K562 (cell line): ENCODE data around the gene TUBA3C. TPM values are rescaled to one million over a fixed set of nuclear protein-coding genes. Genes with fewer than 3 reads are reported as not detected.

ENCODE experiments used
- ATAC-seq: fragments of 200-7000 bp; cut with Tn5 transposase; 3 replicates; pipeline ENCODE4 v1.9.1; 2020; ENCODE audit warnings: moderate library complexity
- BruUV-seq: library from RNA; stranded (reverse); fragments of 400-500 nt; replicated peaks from 2 replicates; lab custom pipeline; 2021; lab: Mats Ljungman, UMichigan
- CTCF ChIA-PET: fragments of 300-600 bp; formaldehyde crosslinking; extraction: SDS; loops from one replicate; lab custom pipeline; 2021; ENCODE audit warnings: low intra/inter-chr PET ratio; lab: Yijun Ruan, JAX
- POLR2A ChIA-PET: fragments of 300-600, 350-650 bp; sonication (Branson Sonifier 250); formaldehyde crosslinking; extraction: SDS; loops from one replicate; lab custom pipeline; 2021; ENCODE audit warnings: antibody characterized with exemption, inconsistent platforms; lab: Yijun Ruan, JAX
- DNase-seq, 4 experiments: peaks; one replicate each; pipeline versions ENCODE4 v3.0.0 to v3.0.0-alpha.2; 2011 to 2018; ENCODE audit warnings: low spot score in 3 of 4, mixed read lengths in 3 of 4; ENCODE audit errors: extremely low read depth in 1 of 4
- FAIRE-seq: peaks from 2 replicates; lab custom pipeline; 2011; peaks lifted over from hg19 to GRCh38; lab: Jason Lieb, UNC
- H2AFZ ChIP-seq: 2 replicates; pipeline ENCODE4 v1.6.0; 2011; ENCODE audit warnings: low read depth, low read length, control low read depth, inconsistent platforms
- H3K27ac ChIP-seq: fragments of 200-600 bp; 3 replicates; pipeline ENCODE4 v1.8.0; 2011; ENCODE audit warnings: low read depth, mild to moderate bottlenecking, control low read depth, inconsistent platforms, low read length, moderate library complexity, mixed read lengths; ENCODE audit errors: extremely low read depth
- H3K27me3 ChIP-seq, 2 experiments: fragments of 300-600 bp in 1 of 2; 2 replicates in 1 of 2; 3 replicates in 1 of 2; pipeline versions ENCODE4 v1.6.0 to v1.8.0; 2011; ENCODE audit warnings: inconsistent platforms in 2 of 2, low read length in 2 of 2, mild to moderate bottlenecking in 1 of 2, mixed read lengths in 1 of 2, moderate library complexity in 1 of 2; ENCODE audit not compliant: control insufficient read depth in 2 of 2, insufficient read depth in 2 of 2
- H3K36me3 ChIP-seq: fragments of 300-600 bp; 3 replicates; pipeline ENCODE4 v1.8.0; 2011; ENCODE audit warnings: mild to moderate bottlenecking, low read length, inconsistent platforms; ENCODE audit not compliant: control insufficient read depth, insufficient read depth
- H3K4me1 ChIP-seq, 2 experiments: fragments of 200-600 bp in 1 of 2; replicated peaks in 1 of 2; 2 replicates in 1 of 2; 3 replicates in 1 of 2; pipeline versions ENCODE4 v1.5.1 to v1.8.0; 2011; ENCODE audit warnings: inconsistent platforms in 2 of 2, low read length in 2 of 2, mild to moderate bottlenecking in 1 of 2, mixed read lengths in 1 of 2, moderate library complexity in 1 of 2; ENCODE audit not compliant: control insufficient read depth in 2 of 2, insufficient read depth in 2 of 2
- H3K4me2 ChIP-seq: 2 replicates; pipeline ENCODE4 v1.6.1; 2011; ENCODE audit warnings: low read length, control low read depth, inconsistent platforms, mixed read lengths; ENCODE audit not compliant: insufficient read depth
- H3K4me3 ChIP-seq: fragments of 200-600 bp; sonication (generic), shearing (Covaris generic); 2 replicates; pipeline ENCODE4 v1.5.1; 2016; ENCODE audit warnings: control low read depth, inconsistent platforms
- H3K79me2 ChIP-seq: fragments of 200-600 bp; 3 replicates; pipeline ENCODE4 v1.8.0; 2011; ENCODE audit warnings: low read length, inconsistent platforms; ENCODE audit not compliant: control insufficient read depth, insufficient read depth
- H3K9ac ChIP-seq, 2 experiments: 2 replicates each; pipeline versions ENCODE4 v1.6.0 to v1.6.1; 2011; ENCODE audit warnings: low read depth in 2 of 2, low read length in 2 of 2, control low read depth in 1 of 2, inconsistent platforms in 1 of 2, mild to moderate bottlenecking in 1 of 2, mixed read lengths in 1 of 2; ENCODE audit not compliant: insufficient read depth in 1 of 2
- H3K9me1 ChIP-seq: one replicate; pipeline ENCODE4 v1.6.0; 2011; ENCODE audit warnings: inconsistent platforms, mild to moderate bottlenecking, low read length, moderate library complexity; ENCODE audit not compliant: control insufficient read depth, insufficient read depth
- H3K9me3 ChIP-seq: replicated peaks from 2 replicates; pipeline ENCODE4 v1.5.1; 2011; ENCODE audit warnings: low read depth, low read length, inconsistent platforms; ENCODE audit not compliant: control insufficient read depth, insufficient read depth
- H4K20me1 ChIP-seq: replicated peaks from 2 replicates; pipeline ENCODE4 v1.6.1; 2011; ENCODE audit warnings: low read length, inconsistent platforms, mixed read lengths; ENCODE audit not compliant: control insufficient read depth, insufficient read depth
- BHLHE40 ChIP-seq: IDR thresholded peaks from 2 replicates; pipeline ENCODE4 v1.6.1; 2011; ENCODE audit warnings: low read length, improper control_type of control experiment
- CBX1 ChIP-seq: sonication (generic); IDR thresholded peaks from 2 replicates; pipeline ENCODE4 v1.6.1; 2016; ENCODE audit warnings: antibody characterized with exemption, low read depth, mild to moderate bottlenecking
- CHD4 ChIP-seq: fragments of 200-600 bp; sonication (generic); IDR thresholded peaks from 3 replicates; pipeline ENCODE4 v1.6.1; 2012; ENCODE audit warnings: low read depth, mild to moderate bottlenecking, mixed read lengths, low read length, inconsistent platforms; ENCODE audit not compliant: insufficient read depth, insufficient replicate concordance, poor library complexity, severe bottlenecking
- JUNB ChIP-seq: fragments of 450-650 bp; formaldehyde crosslinking; conservative IDR thresholded peaks from 2 replicates; pipeline ENCODE4 v1.4.0; 2020; ENCODE audit warnings: mild to moderate bottlenecking
- KDM5B ChIP-seq: fragments of 200-600 bp; sonication (generic); IDR thresholded peaks from 2 replicates; pipeline ENCODE4 v1.6.1; 2012; ENCODE audit warnings: low read depth, mild to moderate bottlenecking, moderate library complexity, low read length, control low read depth, inconsistent platforms; ENCODE audit not compliant: insufficient replicate concordance
- NCOR1 ChIP-seq: fragments of 450-650 bp; IDR thresholded peaks from 2 replicates; pipeline ENCODE4 v1.6.1; 2016; ENCODE audit warnings: mild to moderate bottlenecking, moderate library complexity
- ZNF174 ChIP-seq: fragments of 250-450 bp; sonication (Bioruptor Pico); IDR thresholded peaks from 2 replicates; pipeline ENCODE4 v1.4.0; 2020; ENCODE audit warnings: mild to moderate bottlenecking
- ZNF232 ChIP-seq: sonication (generic); formaldehyde crosslinking; IDR thresholded peaks from 2 replicates; pipeline ENCODE4 v1.8.0; 2022; ENCODE audit warnings: mild to moderate bottlenecking, missing genetic modification reagents
- WGBS: fragments of 100-300 bp; shearing (Covaris generic); methylation state at CpG from one replicate; pipeline ENCODE4 v1.1.6; 2016; ENCODE audit warnings: low coverage, mixed read lengths; ENCODE audit not compliant: insufficient coverage; ENCODE audit errors: missing lambda C conversion rate; 5-methylcytosine and 5-hydroxymethylcytosine counted together
- in situ Hi-C: fragments of 300-500 bp; cut with MboI; formaldehyde crosslinking; loops from 4 replicates; pipeline ENCODE4 v1.15.0; 2018; ENCODE audit warnings: inconsistent platforms, mixed read lengths
- intact Hi-C: fragments of 100-400 bp; cut with micrococcal nuclease; formaldehyde crosslinking; loops from 2 replicates; pipeline ENCODE4 v1.14.2; 2022
- polyA plus RNA-seq, 8 experiments: library from polyadenylated mRNA; depleted of rRNA in 4 of 8; stranded (reverse) in 5 of 8; unstranded in 3 of 8; fragments of >200 nt; fragmentation: Nextera tagmentation in 2 of 8; fragmentation: Illumina TruSeq in 1 of 8; extraction: Ambion mirVana in 2 of 8; extraction: Trizol in 1 of 8; gene quantifications; 2 replicates each; pipeline versions ENCODE4 v1.2.1 to v1.2.3, GENCODE V29; 2011 to 2014; ENCODE audit warnings: inconsistent platforms in 1 of 8, missing spikeins in 1 of 8
- total RNA-seq, 7 experiments: library from RNA; depleted of rRNA in 6 of 7; stranded (reverse); fragments of >200 nt in 6 of 7; fragmentation: Illumina TruSeq in 2 of 7; extraction: Trizol in 2 of 7; gene quantifications; 2 replicates each; pipeline versions ENCODE4 v1.2.1 to v1.2.3, GENCODE V29; 2011 to 2021; ENCODE audit warnings: low replicate concordance in 1 of 7

The TUBA3C gene
- total and polyA plus RNA-seq, 9 of the 15 experiments (the other 6 are each of a cell fraction or from before 2014, with no cell fraction given) = 0.10 to 4.2 (median 2.2) TPM

- TF ChIP-seq KDM5B = no peak
These were observed 25.4 kb downstream of the TUBA3C start (continued) for GRCh38 chr13:19156013-19156825.

GRCh38 chr13:19155321-19155861, 26.2 kb downstream of the TUBA3C start:
- Histone ChIP-seq H3K27ac (no peak overlapping the region), H3K4me1 (peaks cover 0 to 5% of the 10 kb centered on the region in 2 experiments; a peak in 2 of 5 replicates), H3K36me3 (no peaks in the 10 kb centered on the region), H3K9me1 (no peaks in the 10 kb centered on the region), H4K20me1 (no peaks in the 10 kb centered on the region), H3K79me2 (no peaks in the 10 kb centered on the region), H2AFZ (no peak overlapping the region), H3K9ac (no peak overlapping the region; a peak in 1 of 4 replicates), H3K27me3 (no peaks in the 10 kb centered on the region), H3K4me2 (no peak overlapping the region), H3K9me3 (no peaks in the 10 kb centered on the region), H3K4me3 (no peak overlapping the region)
- ChIA-PET CTCF (no interaction called here), POLR2A (no interaction called here)
- no TSS peak for BruUV-seq
- ATAC-seq = no peak
- FAIRE-seq = no peak
- intact Hi-C loops = no loop called here
- 11% methylated on average over 5 of the region's 6 CpGs for WGBS
- in situ Hi-C loops = no loop called here
- TF ChIP-seq CHD4 (no peak), ZNF174 (no peak), JUNB (CRISPR knock-in tag) (no peak), ZNF232 (no peak), NCOR1 (no peak), CBX1 (no peak), BHLHE40 (0 out of 2 replicates have a peak, but pooled peaks have one; percentile 21)
- DNase-seq = no peak
